Measurements from ENCODE around the gene SFN.
"Not testable (repeated sequence)": the region's sequence is repeated elsewhere in the genome, so short reads cannot be mapped to it uniquely, and the experiment has no call there.

SFN gene

GRCh38 chr1:26864610-26865480, 1.9 kb downstream of the SFN start:
- peak; percentile 91 for DNase-seq (ENCODE audit: low spot score)

- DNase-seq (ENCODE audit: low spot score) = not testable (repeated sequence)
Measured at GRCh38 chr1:26873097-26873496, 10.1 kb downstream of the SFN start.

DNA sequence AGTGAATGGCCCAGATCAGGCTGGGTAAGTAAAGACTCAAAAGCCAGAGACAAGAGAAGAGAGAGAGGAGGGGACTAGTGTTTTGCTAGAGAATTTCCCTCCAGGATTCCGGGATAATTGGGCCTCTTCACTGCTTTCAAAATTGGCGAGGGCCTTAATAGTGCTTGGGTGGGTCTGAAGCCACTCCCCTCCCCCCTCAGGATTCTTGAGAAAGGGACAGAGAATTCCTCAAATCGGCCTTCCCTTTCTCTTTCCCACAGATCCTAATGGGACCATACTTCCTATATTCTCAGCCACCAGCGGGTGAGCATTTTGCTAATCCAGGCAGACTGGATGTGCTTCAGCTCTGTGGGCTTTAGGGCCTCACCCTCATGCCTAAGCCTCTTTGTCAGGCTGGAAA, 11.9 kb downstream of the SFN start:
- no peak for DNase-seq (ENCODE audit: low spot score)

DNA sequence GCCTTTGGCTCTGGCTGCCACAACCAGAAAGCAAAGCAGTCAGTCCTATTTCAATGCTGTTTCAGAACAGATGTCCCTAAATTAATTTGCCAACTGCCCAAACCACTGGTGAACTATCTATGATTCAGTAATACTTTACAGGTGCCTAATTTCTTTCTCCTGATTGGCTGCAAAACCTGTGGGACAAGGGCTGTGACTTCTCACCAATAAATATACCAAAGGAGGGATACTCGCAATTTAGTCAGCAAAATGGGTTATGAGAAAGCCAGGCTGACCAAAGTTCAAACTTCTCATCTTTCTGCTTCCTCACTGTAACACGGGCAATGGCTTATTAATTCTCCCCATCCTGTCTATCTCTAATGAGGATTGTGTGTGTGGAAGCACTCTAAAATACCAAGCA, 14.4 kb downstream of the SFN start:
- DNase-seq (ENCODE audit: low spot score) = no peak

GRCh38 chr1:26879793-26880192, 16.8 kb downstream of the SFN start:
- DNase-seq (ENCODE audit: low spot score) = no peak

DNA sequence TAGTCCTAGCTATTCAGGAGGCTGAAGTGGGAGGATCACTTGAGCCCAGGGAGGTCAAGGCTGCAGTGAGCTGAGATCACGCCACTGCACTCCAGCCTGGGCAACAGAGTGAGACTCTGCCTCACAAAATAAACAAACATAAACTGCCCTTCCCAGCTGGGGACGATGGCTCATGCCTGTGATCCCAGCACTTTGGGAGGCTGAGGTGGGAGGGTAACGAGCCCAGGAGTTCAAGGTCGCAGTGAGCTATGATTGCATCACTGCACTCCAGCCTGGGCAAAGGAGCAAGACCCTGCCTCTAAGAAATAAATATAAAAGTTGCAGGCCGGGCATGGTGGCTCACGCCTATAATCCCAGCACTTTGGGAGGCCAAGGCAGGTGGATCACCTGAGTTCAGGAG, 18.7 kb downstream of the SFN start:
- DNase-seq (ENCODE audit: low spot score) = not testable (repeated sequence)

DNA sequence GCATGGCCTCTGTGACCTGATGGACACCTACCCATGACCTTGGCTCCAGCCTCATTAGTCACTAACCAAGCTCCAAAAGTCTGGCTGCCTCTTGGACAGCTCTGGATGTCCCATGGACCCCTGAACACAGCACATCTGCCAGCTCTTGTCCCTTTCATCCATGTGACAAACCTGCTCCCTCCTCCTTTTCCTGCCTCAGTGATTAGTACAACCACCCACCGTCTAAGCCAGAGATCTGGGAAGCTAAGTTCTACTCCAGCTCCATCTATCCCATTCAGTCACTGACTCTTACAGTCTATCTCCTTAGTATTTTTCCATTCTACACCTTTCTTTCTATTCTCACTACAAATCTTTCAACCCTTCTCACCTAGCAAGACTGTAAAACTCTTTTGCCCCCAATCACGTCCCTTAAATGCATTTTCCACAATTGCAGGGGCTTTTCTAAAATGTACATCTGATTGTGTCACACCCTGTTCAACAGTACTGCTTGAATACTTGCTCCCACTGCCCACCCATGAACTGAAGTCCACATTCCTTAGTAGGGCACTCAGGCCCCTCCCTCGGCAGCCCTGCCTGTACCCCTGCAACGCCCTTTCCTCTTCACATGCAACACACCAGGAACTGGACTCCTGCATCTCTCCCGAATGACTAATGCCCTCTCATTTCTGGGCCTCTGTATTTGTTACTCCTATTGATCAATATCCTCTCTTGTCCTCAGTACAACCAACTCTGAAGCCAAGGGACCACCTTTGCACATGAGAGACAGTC, 19.9 kb downstream of the SFN start:
- no peak for DNase-seq (ENCODE audit: low spot score)

- peak; percentile 32 for DNase-seq (ENCODE audit: low spot score)
Measured at GRCh38 chr1:26887125-26887524, 24.2 kb downstream of the SFN start.

DNA sequence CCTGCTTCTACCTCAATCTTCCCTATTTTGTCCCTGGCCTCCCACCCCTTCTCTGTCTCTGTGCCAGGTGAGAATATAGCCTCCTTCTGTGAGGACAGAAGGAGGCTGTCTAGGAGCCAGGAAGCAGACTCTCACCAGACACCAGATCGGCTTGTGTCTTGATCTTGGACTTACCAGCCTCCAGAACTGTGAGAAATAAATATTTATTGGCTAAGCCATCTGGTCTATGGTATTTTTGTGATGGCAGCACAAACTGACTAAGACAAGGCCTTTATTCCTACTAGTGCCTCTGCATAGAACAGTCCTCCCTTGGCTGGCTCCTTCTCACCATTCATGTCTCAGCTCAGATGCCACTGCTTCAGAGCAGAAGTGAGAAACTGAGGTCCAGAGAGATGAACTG, 25.3 kb downstream of the SFN start:
- no peak for DNase-seq (ENCODE audit: low spot score)

- DNase-seq (ENCODE audit: low spot score) = peak; percentile 86
Measured at GRCh38 chr1:26889551-26890466, 26.9 kb downstream of the SFN start, which contains the start of gene GPN2. TSS of gene GPN2 (minus strand) at chr1:26890283. CDS start at chr1:26890096, 187 bp downstream.

GRCh38 chr1:26890467-26890796, 27.5 kb downstream of the SFN start:
- no peak for DNase-seq (ENCODE audit: low spot score)

DNA sequence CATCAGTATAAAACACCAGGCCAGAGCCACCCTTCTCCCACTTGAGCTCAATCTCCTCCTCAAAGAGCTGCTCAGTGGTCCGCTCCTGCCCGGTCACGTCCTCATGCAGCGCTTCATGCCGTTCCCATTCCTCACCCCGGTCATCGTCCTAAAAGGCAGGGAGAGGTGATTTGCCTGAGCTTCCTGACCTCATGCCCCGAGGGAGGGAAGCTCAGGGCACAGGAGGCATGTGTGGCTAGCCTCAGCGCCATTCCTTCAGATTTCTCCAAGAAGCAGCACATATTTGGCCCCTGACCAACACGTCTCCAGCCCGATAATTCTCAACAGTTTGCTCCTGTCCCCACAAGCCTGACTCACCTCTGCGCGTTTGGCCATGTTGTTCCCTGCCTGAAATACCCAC, 31.3 kb downstream of the SFN start:
- DNase-seq (ENCODE audit: low spot score) = no peak

- DNase-seq (ENCODE audit: low spot score) = no peak
Measured at GRCh38 chr1:26897351-26897750, 34.4 kb downstream of the SFN start.

DNA sequence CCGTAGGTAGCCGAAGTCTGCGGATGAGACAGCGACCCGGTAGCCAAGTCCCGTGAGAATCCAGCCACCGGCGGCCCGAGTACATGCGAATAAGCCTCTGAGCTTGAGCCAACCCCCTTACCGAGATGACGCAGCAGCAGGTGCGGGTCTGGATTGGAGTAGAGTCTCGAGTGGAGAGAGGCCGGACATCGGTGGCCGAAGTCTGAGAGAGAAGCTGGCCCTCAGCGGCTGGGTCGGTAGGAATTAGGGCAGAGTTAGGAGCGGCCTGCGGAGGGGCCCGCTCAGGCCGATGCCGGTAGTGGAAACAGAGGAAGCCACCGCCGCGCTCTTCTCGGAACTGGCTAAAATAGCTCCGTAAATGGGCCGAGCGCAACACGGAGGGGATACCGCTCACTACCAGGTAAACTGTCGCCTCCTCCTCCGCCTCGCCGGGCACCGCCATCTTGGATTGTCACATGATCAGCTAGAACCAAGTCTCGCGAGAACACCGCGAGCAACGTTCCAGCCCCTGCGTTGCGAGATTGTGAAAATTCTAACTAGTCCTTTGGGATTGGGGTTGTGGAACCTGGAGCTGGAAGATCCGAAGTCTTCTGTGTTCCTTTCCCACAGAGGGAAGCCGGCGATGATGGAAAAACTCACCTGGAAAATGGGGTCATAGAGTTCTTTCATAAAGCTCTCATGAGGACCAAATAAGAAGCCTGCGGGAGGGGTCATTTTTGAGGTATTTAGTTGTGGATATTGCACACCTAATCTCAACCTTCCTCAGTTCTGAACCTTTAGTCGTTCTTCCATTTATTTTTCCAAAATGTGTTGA, 37.3 kb downstream of the SFN start, which contains the start of gene GPATCH3:
TSS of gene GPATCH3 (minus strand) at position 467 of the 814 bp plus-strand sequence. CDS start at position 442, 25 bp downstream.
- peak; percentile 96 for DNase-seq (ENCODE audit: low spot score)

DNA sequence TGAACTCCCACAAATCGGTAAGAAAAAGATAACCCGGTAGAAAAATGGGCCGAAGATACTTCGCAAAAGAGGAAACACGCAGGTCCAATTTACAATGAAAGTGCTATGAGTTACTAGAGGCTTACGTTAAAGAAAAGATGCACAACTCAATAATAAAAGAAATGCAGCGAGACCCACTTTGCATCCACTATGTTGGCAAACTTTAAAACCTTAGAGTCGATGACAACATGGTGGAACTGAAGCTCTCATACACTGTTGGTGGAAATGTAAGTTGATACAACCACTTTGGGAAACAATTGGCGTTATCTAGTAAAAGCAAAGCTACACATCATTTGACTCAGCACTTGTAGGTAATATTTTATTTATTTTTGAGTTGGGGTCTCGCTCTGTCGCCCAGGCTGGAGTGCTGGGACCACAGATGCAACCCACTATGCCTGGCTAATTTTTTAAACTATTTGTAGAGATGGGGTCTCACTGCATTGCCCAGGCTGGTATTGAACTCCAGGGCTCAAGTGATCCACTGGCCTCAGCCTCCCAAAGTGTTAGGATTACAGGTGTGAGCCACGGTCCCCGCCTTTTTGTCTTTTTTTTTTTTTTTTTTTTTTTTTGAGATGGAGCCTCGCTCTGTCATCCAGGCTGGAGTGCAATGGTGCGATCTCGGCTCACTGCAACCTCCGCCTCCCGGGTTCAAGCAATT, 38.0 kb downstream of the SFN start:
- no peak for DNase-seq (ENCODE audit: low spot score)

- DNase-seq (ENCODE audit: low spot score) = no peak
Measured at GRCh38 chr1:26907071-26907917, 44.3 kb downstream of the SFN start.

- no peak for DNase-seq (ENCODE audit: low spot score)
Measured at GRCh38 chr1:26909951-26910342, 47.0 kb downstream of the SFN start.

- no peak for DNase-seq (ENCODE audit: low spot score)
Measured at GRCh38 chr1:26910343-26911160, 47.6 kb downstream of the SFN start.
